H1 (cell line): Measurements from ENCODE around the gene WDR33. TPM values are rescaled to one million over a fixed set of nuclear protein-coding genes. Genes with fewer than 3 reads are reported as not detected.

Experiments
- CTCF ChIA-PET: fragments of 300-600 bp; sonication (Branson Sonifier 250); formaldehyde crosslinking; loops from one replicate; lab custom pipeline; 2021; ENCODE audit not compliant: partially characterized antibody; lab: Charles Lee
- POLR2A ChIA-PET: fragments of 300-600 bp; sonication (Branson Sonifier 250); formaldehyde crosslinking; loops from one replicate; lab custom pipeline; 2021; ENCODE audit warnings: inconsistent platforms; ENCODE audit not compliant: partially characterized antibody; lab: Charles Lee
- DNase-seq, 2 experiments: peaks; one replicate each; pipeline versions ENCODE4 v3.0.0 to v3.0.0-alpha.2; 2010 to 2022; ENCODE audit warnings: low spot score in 2 of 2, low read depth in 1 of 2, mixed read lengths in 1 of 2
- FAIRE-seq: peaks from 2 replicates; lab custom pipeline; 2011; peaks lifted over from hg19 to GRCh38; lab: Jason Lieb, UNC
- H2AFZ ChIP-seq: 2 replicates; pipeline ENCODE4 v1.8.1; 2012; ENCODE audit warnings: low read length, inconsistent platforms
- H2AK5ac ChIP-seq: 2 replicates; pipeline ENCODE4 v1.6.1; 2013; ENCODE audit warnings: low read depth, low read length
- H2BK120ac ChIP-seq: replicated peaks from 2 replicates; pipeline ENCODE3; 2013; ENCODE audit warnings: low read depth, low read length, inconsistent platforms
- H2BK12ac ChIP-seq: 2 replicates; pipeline ENCODE4 v1.6.1; 2013; ENCODE audit warnings: low read depth, low read length
- H2BK15ac ChIP-seq: 2 replicates; pipeline ENCODE4 v1.6.1; 2013; ENCODE audit warnings: low read length
- H2BK20ac ChIP-seq: 2 replicates; pipeline ENCODE4 v1.6.1; 2013; ENCODE audit warnings: low read length
- H2BK5ac ChIP-seq: 2 replicates; pipeline ENCODE4 v1.6.1; 2013; ENCODE audit warnings: low read depth, low read length
- H3K14ac ChIP-seq: 2 replicates; pipeline ENCODE4 v1.6.1; 2013; ENCODE audit warnings: inconsistent platforms; ENCODE audit not compliant: insufficient read length
- H3K18ac ChIP-seq: 2 replicates; pipeline ENCODE4 v1.6.1; 2013; ENCODE audit warnings: low read length; ENCODE audit errors: extremely low read depth
- H3K23ac ChIP-seq: 2 replicates; pipeline ENCODE4 v1.6.1; 2013; ENCODE audit warnings: inconsistent platforms; ENCODE audit not compliant: insufficient read length
- H3K23me2 ChIP-seq: 2 replicates; pipeline ENCODE4 v1.6.1; 2013; ENCODE audit warnings: low read depth, low read length
- H3K27ac ChIP-seq: 2 replicates; pipeline ENCODE4 v1.6.1; 2011; ENCODE audit warnings: low read depth, low read length, inconsistent platforms
- H3K27me3 ChIP-seq, 4 experiments: replicated peaks in 1 of 4; 1 replicate in 1 of 4; 2 replicates in 3 of 4; pipeline versions ENCODE4 v1.6.1 to v1.8.1; 2011 to 2013; ENCODE audit warnings: low read length in 3 of 4, mild to moderate bottlenecking in 3 of 4, inconsistent platforms in 2 of 4, mixed read lengths in 2 of 4, moderate library complexity in 1 of 4; ENCODE audit not compliant: control insufficient read depth in 3 of 4, insufficient read depth in 3 of 4; ENCODE audit errors: extremely low read depth in 1 of 4
- H3K36me3 ChIP-seq, 4 experiments: 2 replicates each; pipeline versions ENCODE4 v1.6.1 to v1.8.1; 2011 to 2013; ENCODE audit warnings: mild to moderate bottlenecking in 4 of 4, low read length in 3 of 4, moderate library complexity in 2 of 4, control low read depth in 1 of 4, inconsistent platforms in 1 of 4; ENCODE audit not compliant: insufficient read depth in 4 of 4, control insufficient read depth in 2 of 4
- H3K4ac ChIP-seq: replicated peaks from 2 replicates; pipeline ENCODE3; 2013; ENCODE audit warnings: low read length, low read depth, mixed read lengths, inconsistent platforms; ENCODE audit not compliant: insufficient read length
- H3K4me1 ChIP-seq, 4 experiments: replicated peaks in 1 of 4; 1 replicate in 1 of 4; 2 replicates in 3 of 4; pipeline versions ENCODE4 v1.6.1 to v1.8.1; 2011 to 2013; ENCODE audit warnings: low read length in 3 of 4, inconsistent platforms in 2 of 4, mixed read lengths in 1 of 4; ENCODE audit not compliant: insufficient read depth in 4 of 4, control insufficient read depth in 3 of 4
- H3K4me2 ChIP-seq, 2 experiments: 2 replicates each; pipeline versions ENCODE4 v1.6.1 to v1.8.1; 2011 to 2013; ENCODE audit warnings: low read depth in 2 of 2, low read length in 2 of 2, control low read depth in 1 of 2, inconsistent platforms in 1 of 2, mild to moderate bottlenecking in 1 of 2; ENCODE audit not compliant: insufficient read depth in 1 of 2
- H3K4me3 ChIP-seq, 4 experiments: fragments of 200-600, 300-600 bp in 1 of 4; sonication (generic), shearing (Covaris generic), sonication (Bioruptor Twin) in 1 of 4; 2 replicates each; pipeline versions ENCODE4 v1.5.1 to v1.8.1; 2011 to 2016; ENCODE audit warnings: low read length in 4 of 4, low read depth in 3 of 4, control low read depth in 2 of 4, inconsistent platforms in 2 of 4, mild to moderate bottlenecking in 2 of 4, mixed read lengths in 1 of 4, moderate library complexity in 1 of 4; ENCODE audit not compliant: insufficient read depth in 2 of 4; ENCODE audit errors: extremely low read depth in 1 of 4
- H3K56ac ChIP-seq: replicated peaks from 2 replicates; pipeline ENCODE3; 2013; ENCODE audit warnings: low read depth, mild to moderate bottlenecking, mixed read lengths, low read length, inconsistent platforms; ENCODE audit not compliant: insufficient read length
- H3K79me1 ChIP-seq: 2 replicates; pipeline ENCODE4 v1.6.1; 2013; ENCODE audit warnings: low read depth, low read length, control low read depth
- H3K79me2 ChIP-seq, 2 experiments: 2 replicates each; pipeline versions ENCODE4 v1.6.1 to v1.8.1; 2012 to 2013; ENCODE audit warnings: low read length in 2 of 2, mild to moderate bottlenecking in 2 of 2, inconsistent platforms in 1 of 2; ENCODE audit not compliant: insufficient read depth in 2 of 2, control insufficient read depth in 1 of 2
- H3K9ac ChIP-seq, 4 experiments: replicated peaks in 1 of 4; 1 replicate in 1 of 4; 2 replicates in 3 of 4; pipeline versions ENCODE4 v1.6.1 to v1.8.1; 2011 to 2013; ENCODE audit warnings: low read depth in 3 of 4, low read length in 3 of 4, control low read depth in 2 of 4, mild to moderate bottlenecking in 2 of 4, moderate library complexity in 2 of 4, inconsistent platforms in 1 of 4; ENCODE audit errors: extremely low read depth in 1 of 4
- H3K9me3 ChIP-seq, 2 experiments: 2 replicates each; pipeline versions ENCODE4 v1.6.1 to v1.8.1; 2012 to 2013; ENCODE audit warnings: mild to moderate bottlenecking in 2 of 2, moderate library complexity in 2 of 2, control low read depth in 1 of 2, inconsistent platforms in 1 of 2, low read depth in 1 of 2, low read length in 1 of 2, mixed read lengths in 1 of 2; ENCODE audit not compliant: insufficient read depth in 2 of 2
- H4K20me1 ChIP-seq, 2 experiments: replicated peaks in 1 of 2; 2 replicates each; pipeline versions ENCODE3 to v1.8.1; 2011 to 2013; ENCODE audit warnings: inconsistent platforms in 2 of 2, low read length in 2 of 2, mild to moderate bottlenecking in 1 of 2; ENCODE audit not compliant: insufficient read depth in 2 of 2, control insufficient read depth in 1 of 2
- H4K5ac ChIP-seq: 2 replicates; pipeline ENCODE4 v1.6.1; 2013; ENCODE audit warnings: low read length, low read depth, mixed read lengths, inconsistent platforms; ENCODE audit not compliant: insufficient read length
- H4K8ac ChIP-seq: 2 replicates; pipeline ENCODE4 v1.8.0; 2013; ENCODE audit warnings: mild to moderate bottlenecking, moderate library complexity, low read length, inconsistent platforms; ENCODE audit not compliant: insufficient read depth; ENCODE audit errors: extremely low read depth
- H4K91ac ChIP-seq: replicated peaks from 2 replicates; pipeline ENCODE3; 2013; ENCODE audit warnings: low read length, mixed read lengths, inconsistent platforms; ENCODE audit not compliant: insufficient read length
- RNF2 ChIP-seq: fragments of 200-900, 300-1000 bp; sonication (generic); IDR thresholded peaks from 2 replicates; pipeline ENCODE4 v1.7.1; 2016; ENCODE audit warnings: borderline replicate concordance, low read depth, mild to moderate bottlenecking, antibody characterized with exemption, low read length; ENCODE audit not compliant: poor library complexity, severe bottlenecking; ENCODE audit errors: missing control alignments
- WGBS, 2 experiments: shearing (Covaris generic) in 1 of 2; methylation state at CpG; one replicate each; pipeline versions ENCODE4 v1.1.6 to v1.1.7; 2013 to 2015; ENCODE audit warnings: low lambda C conversion rate in 2 of 2, mixed read lengths in 2 of 2, inconsistent platforms in 1 of 2, low coverage in 1 of 2, missing lambda C conversion rate in 1 of 2; ENCODE audit not compliant: insufficient replicate concordance in 2 of 2, insufficient coverage in 1 of 2, insufficient read length in 1 of 2; ENCODE audit errors: extremely low coverage in 1 of 2, missing lambda C conversion rate in 1 of 2; 5-methylcytosine and 5-hydroxymethylcytosine counted together
- polyA plus RNA-seq, 7 experiments: library from polyadenylated mRNA; depleted of rRNA in 3 of 7; stranded (reverse) in 5 of 7; unstranded in 2 of 7; fragments of >200 nt in 5 of 7; fragments of 200-250 nt in 2 of 7; gene quantifications; 1 replicate in 5 of 7; 2 replicates in 1 of 7; 4 replicates in 1 of 7; pipeline versions ENCODE4 v1.2.1 to v1.2.3, GENCODE V29; 2011 to 2013; ENCODE audit warnings: missing spikeins in 2 of 7, mixed read lengths in 2 of 7
- total RNA-seq: library from RNA; stranded (reverse); fragmentation: NEBNext Ultra II Directional; extraction: Animal tissue kit (Norgen Biotek cat#: 25700); gene quantifications from 2 replicates; pipeline ENCODE4 v1.2.1, GENCODE V29; 2021

Gene WDR33
- total and polyA plus RNA-seq, 2 of the 8 experiments (the other 6 are each of a cell fraction or from before 2014, with no cell fraction given): 18.1 to 82.7 TPM

DNA sequence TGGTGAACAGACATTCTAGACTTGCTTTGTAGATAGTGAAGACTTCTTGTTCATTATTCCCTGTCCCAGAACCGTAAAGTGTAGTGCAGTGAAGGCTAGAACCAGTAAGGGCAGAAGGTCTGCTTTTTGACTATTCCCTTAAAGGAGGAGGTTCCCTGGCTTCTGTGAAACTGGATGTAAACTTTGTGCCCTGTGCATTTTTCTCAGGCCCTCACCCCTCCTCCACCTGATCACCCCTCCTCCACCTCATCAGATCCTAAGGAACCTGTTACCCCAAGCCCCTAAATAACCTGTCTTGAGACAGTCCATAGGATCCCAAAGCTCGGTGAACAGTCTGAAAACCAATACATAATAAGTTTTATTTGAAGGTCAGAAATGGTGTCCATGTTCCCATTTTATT lies 75.9 kb downstream of the WDR33 start:
- Histone ChIP-seq H3K4me1 (no peaks in the 10 kb centered on the region), H3K9ac (no peak overlapping the region), H3K79me2 (no peaks in the 10 kb centered on the region), H2BK15ac (no peak overlapping the region), H2BK20ac (no peak overlapping the region), H2BK12ac (no peak overlapping the region), H3K18ac (no peak overlapping the region), H3K4me2 (no peak overlapping the region), H2AFZ (no peak overlapping the region), H3K23ac (no peak overlapping the region), H3K9me3 (no peaks in the 10 kb centered on the region), H4K20me1 (peaks cover 0 to 2% of the 10 kb centered on the region in 2 experiments), H3K27me3 (no peaks in the 10 kb centered on the region), H2BK120ac (no peak overlapping the region), H3K4me3 (no peak overlapping the region), H4K8ac (no peak overlapping the region), H3K79me1 (no peaks in the 10 kb centered on the region), H3K14ac (no peak overlapping the region), H3K27ac (no peak overlapping the region), H3K4ac (no peak overlapping the region), H4K91ac (no peak overlapping the region), H3K23me2 (no peaks in the 10 kb centered on the region), H3K36me3 (peaks cover 0 to 4% (median 2%) of the 10 kb centered on the region in 4 experiments; a peak in 3 of 8 replicates), H3K56ac (no peak overlapping the region), H2AK5ac (no peak overlapping the region), H2BK5ac (no peak overlapping the region), H4K5ac (no peak overlapping the region)
- FAIRE-seq: no peak
- ChIA-PET CTCF (no interaction called here), POLR2A (no interaction called here)
- 87% methylated on average over 2 of the region's 2 CpGs; no CpG with 5 or more reads in 1 of the 2 experiments for WGBS, 2 experiments
- TF ChIP-seq RNF2: no peak
- no peak for DNase-seq
